GM18951 (cell line): ENCODE results near the gene APOL5.

ENCODE experiments used
- POLR2A ChIP-seq: IDR thresholded peaks from 4 replicates; pipeline ENCODE4 v1.6.1; 2011; ENCODE audit warnings: mild to moderate bottlenecking; ENCODE audit not compliant: insufficient read length, insufficient read depth; ENCODE audit errors: extremely low read depth
- in situ Hi-C: fragments of 300-500 bp; cut with MboI; formaldehyde crosslinking; loops from one replicate; pipeline ENCODE4 v1.12.0; 2022; ENCODE audit warnings: low sequenced_read_pairs, mixed read lengths, inconsistent platforms; ENCODE audit not compliant: unreplicated experiment

Gene APOL5

GRCh38 chr22:35756722-35757121 is 39.0 kb downstream of the APOL5 start:
- TF ChIP-seq POLR2A, result no peak

DNA sequence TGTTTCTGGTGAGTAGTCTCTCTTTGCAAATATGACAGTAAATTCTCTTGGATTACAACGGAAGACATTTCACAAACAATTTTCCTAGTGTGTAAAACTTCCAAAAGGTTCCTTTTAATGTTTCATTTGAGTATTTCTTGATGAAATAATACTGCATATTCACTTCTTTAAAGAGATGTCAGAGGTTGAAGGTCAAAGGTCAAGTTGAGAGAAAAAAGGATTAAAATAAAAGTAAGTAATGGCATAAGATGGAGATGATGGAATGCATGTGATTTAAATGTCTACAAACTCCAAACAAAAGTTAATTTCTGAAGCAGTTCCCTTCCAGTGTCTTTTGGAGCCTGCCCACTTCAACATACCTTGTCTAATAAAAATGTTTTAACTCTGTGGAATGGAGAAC is 40.7 kb downstream of the APOL5 start:
- in situ Hi-C loops, result no loop called here
- TF ChIP-seq POLR2A, result no peak

More at GRCh38 chr22:35756722-35757121, 39.0 kb downstream of the APOL5 start:
- in situ Hi-C loops, result no loop called here

DNA sequence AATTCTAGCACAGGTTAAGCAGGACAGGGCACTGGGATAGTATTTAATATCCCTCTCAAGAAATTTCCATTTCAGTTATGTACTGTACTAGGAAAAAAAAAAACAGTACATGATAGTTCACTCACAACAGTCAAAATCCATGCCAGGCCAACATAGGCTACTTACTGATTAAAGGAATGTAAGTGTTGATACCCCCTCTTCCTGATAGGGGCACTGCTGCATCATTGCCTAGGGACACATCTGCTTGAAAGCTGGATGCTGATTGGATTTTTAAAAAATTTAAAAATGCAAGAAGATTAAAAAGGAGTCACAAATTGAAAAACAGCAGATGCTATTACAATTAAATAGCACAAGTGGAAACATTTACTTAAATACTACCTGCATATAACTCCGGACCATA is 43.4 kb downstream of the APOL5 start:
- in situ Hi-C loops, result no loop called here
- TF ChIP-seq POLR2A, result no peak

- no peak for TF ChIP-seq POLR2A
- in situ Hi-C loops, result no loop called here
These were observed 49.2 kb downstream of the APOL5 start for GRCh38 chr22:35766654-35767580.

DNA sequence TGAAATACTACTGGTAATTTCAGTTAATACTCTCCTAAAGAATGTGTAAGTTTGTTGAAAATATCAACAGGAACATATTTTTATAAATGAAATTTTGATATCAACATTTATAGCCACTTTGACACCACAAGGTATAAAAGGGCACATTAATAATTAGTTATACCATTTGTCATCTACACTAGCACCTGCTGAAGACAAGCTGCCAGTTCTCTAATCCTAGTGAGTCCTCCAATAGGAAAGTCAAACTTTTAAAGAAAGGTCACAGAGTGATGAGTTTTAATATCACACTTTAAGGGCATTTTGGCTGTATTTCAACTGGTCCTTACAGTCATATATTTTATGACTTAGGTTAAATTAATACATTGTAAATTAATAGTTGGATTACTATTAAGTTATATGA is 52.3 kb downstream of the APOL5 start:
- in situ Hi-C loops, result no loop called here
- TF ChIP-seq POLR2A, result no peak

GRCh38 chr22:35775339-35775738 is 57.7 kb downstream of the APOL5 start:
- TF ChIP-seq POLR2A, result no peak
- in situ Hi-C loops, result no loop called here

GRCh38 chr22:35777335-35777975 is 59.8 kb downstream of the APOL5 start:
- no peak for TF ChIP-seq POLR2A

More at GRCh38 chr22:35777335-35777975, 59.8 kb downstream of the APOL5 start:
- in situ Hi-C loops, result no loop called here
